NCI-H2171 (cell line): ENCODE data around the gene TAF6.
"Not testable (repeated sequence)": the region's sequence is repeated elsewhere in the genome, so short reads cannot be mapped to it uniquely, and the experiment has no call there.

Source experiments
- DNase-seq: peaks from one replicate; lab custom pipeline; 2025; lab: John Stamatoyannopoulos, UW

Gene TAF6

DNA sequence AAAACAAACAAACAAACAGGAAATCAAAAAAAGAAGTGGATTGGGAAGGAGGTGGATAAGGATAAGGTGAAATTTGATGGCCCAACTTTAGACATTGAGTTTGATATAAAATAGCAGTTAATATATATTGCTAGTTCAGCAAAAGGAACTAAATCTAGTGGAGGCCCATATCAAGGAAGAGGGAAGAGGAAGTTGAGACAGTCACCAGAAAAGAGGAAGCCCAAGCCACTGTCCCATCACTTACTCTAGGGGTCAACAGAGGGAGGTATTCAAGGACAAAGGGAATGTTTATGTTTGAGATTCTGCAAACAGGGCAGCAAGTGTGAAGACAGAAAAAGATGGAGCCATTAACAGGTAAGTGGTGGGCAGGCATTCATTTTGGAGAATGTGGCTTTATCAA, 33.2 kb upstream of the TAF6 start:
- DNase-seq = no peak

DNA sequence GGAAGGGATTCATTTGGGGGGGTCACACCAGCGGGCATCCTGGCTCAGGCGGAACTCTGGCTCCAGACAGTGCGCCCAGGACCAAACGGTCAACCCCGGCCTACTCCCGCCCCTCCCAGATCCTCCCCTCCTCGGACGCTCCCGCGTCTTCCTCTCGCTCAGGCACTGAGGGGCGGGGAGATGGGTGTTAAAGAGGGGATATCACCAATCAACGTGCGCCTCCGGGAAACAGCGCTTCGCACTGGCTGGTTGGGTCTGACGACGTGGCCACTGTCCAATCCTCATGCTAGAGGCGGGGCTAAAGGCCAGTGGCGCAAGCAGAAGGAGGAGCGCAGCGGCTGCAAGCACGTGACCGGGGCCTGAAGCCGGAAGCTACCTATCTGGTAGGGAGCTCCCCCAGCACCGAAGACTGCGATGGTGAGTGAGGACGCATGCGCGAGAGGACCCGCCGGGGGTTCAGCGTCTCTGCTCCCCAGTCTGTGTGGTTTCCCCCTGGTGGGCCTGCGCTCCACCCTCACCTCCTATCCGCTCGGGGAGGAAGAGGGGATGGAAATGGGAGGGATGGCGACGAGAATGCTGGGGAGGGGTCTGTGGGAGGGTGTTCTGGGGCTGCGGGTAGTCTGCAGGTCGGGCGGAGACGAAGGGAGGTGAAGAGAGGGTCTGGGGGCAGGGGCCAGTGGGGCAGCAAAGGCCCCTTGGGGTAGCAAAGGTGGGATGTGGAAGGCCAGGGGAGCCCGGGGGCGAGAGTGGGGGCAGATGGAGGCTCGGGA, 29.6 kb upstream of the TAF6 start, which contains the start of gene LAMTOR4:
Gene LAMTOR4, plus strand, starts transcription at position 360 of the 770 bp plus-strand sequence. Its CDS starts 55 bp downstream, at position 415.
- peak; percentile 99 for DNase-seq

DNA sequence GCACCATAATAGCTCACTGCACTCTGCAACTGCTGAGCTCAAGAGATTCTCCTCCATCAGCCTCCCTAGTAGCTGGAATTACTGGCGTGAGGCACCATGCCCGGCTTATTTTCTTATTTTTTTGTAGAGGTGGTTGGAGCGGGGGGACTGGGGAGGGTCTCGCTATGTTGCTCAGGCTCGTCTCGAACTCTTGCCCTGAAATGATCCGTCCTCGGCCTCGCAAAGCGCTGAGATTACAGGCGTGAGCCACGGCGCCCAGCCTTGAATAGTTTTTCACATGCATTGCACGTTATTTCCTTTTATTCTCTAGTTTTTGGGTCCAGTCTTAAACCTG, 29.0 kb upstream of the TAF6 start:
- DNase-seq = no peak

DNA sequence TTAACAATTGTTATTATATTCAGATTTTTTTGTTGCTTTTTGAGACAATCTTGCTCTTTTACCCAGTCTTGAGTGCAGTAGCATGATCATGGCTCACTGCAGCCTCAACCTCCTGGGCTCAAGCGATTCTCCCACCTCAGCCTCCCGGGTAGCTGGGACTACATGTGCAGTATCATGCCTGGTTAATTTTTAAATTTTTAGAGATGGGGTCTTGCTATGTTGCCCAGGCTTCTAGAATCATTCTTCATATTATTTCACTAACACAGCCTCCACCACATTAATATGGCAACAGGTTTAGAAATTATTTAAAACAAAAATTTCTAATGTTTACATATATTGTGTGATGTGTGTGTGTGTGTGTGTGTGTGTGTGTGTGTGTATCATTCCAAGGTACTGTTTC, 28.1 kb upstream of the TAF6 start:
- DNase-seq = no peak

DNA sequence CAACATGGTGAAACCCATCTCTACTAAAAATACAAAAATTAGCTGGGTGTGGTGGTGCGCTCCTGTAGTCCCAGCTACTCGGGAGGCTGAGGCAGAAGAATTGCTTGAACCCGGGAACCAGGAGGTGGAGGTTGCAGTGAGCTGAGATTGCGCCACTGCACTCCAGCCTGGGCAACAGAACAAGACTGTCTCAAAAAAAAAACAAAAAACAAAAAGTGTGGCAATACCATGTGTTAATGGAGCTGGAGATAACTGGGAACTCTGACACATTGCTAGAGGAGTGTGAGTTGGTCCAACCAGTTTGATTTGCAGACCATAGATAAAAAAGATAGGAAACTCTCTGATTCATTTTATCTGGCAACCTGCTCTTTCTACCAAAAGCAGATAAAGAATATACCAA, 27.2 kb upstream of the TAF6 start:
- DNase-seq = not testable (repeated sequence)

DNA sequence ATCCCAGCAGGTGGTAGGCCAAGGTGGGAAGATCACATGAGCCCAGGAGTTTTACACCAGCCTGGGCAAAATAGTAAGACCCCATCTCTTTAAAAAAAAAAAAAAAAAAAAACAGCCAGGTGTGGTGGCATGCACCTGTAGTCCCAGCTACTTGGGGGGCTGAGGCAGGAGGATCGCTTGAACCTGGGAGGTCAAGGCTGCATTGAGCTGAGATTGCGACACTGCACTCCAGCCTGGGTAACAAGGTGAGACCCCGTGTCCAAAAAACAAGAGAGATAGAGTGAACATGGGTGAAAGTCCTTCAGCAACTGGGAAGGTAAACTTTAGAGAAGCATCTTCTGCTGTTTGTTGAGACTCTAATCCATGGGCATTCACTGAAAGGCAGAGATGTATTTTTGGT, 23.3 kb upstream of the TAF6 start:
- no peak for DNase-seq

DNA sequence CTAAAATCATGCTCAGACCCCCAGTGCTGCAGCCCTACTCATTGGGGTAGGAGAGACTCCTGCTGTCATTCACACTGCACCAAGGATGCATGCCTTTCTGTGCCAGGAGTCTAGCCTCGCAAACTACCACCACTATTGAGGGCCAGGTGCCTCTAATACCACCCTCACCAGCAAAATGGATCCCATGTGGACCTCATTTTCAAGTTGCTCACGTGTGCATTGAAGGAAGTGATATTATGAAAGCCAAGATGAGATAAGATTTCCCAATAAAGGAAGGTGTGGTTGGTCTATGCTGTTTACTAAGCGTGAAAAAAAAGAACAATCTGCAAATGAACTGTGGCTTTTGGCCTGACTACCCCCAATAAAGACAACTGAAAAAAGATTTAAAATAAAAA, 22.4 kb upstream of the TAF6 start:
- DNase-seq = no peak

DNA sequence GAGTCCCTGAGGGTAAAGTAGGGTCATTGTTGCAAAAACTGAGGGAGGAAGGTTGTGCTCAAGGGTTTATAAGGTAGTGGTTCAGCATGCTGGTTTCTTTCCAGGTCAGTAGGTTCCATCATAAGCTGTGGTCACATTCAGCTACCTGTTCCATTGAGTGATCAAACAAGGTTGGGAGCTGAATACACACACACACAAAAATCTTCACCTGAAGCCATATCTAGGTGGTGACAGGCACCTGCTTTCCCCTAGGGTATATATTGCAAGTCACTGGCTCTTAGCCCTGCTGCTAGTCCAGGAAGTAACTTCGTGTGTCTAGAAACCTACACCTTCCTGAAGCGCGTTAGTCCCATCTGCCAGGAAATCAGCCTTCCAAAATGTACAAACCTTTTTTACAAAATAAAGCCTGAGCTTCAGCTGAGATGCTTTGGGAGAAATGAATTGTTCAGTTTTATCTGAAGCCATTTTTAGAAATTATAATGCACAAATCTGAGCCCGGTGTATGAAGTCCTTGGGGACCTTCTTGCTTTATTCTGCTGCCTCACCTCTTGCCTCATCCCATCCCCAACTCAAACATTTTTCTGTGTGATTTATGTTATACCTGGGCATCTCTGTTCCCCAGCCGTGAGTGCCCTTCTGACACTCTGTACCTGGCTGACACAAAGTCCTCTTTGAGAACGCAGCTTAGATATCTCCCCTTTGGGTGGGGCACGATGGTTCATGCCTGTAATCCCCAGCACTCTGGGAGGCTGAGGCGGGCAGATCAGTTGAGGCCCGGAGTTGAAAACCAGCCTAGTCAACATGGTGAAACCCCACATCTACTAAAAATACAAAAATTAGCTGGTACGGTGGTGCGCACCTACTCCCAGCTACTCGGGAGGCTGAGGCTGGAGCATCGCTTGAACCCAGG, 18.9 kb upstream of the TAF6 start:
- no peak for DNase-seq

DNA sequence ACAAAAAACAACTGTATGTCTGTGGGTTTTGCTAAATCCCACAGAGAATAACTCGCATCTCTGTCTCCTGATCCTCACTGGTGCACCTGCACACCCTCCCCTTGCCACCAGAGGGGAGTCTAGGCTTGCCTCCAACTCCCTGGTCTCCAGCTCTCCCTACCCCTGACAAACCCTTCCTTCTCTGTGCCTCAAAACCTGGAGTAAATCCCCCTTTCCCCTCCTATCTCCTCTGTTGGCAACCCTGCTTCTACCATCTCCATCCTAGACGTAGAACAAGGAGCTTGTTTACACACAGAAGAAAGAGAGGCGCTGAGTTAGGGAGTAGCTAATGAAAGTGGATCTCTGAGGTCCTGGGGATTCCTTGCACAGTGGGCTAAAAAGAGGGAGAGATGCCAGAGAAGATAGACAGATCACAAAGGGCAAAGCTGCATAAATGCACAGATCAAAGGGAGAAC, 13.6 kb upstream of the TAF6 start:
- DNase-seq = peak; percentile 45

DNA sequence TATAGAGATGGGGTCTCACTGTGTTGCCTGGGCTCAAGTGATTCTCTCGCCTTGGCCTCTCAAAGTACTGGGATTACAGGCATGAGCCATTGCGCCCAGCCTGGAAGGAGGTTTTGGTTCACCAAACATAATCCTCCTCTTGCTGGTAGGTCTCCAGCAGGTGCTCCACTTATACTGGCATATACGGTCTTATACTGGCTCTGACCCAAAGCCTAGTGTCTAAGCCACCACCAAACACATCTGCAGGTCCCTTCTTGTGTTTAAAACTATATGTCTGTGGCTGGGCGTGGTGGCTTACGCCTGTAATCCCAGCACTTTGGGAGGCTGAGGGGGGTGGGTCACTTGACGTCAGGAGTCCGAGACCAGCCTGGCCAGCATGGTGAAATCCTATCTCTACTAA, 13.0 kb upstream of the TAF6 start:
- DNase-seq = no peak

DNA sequence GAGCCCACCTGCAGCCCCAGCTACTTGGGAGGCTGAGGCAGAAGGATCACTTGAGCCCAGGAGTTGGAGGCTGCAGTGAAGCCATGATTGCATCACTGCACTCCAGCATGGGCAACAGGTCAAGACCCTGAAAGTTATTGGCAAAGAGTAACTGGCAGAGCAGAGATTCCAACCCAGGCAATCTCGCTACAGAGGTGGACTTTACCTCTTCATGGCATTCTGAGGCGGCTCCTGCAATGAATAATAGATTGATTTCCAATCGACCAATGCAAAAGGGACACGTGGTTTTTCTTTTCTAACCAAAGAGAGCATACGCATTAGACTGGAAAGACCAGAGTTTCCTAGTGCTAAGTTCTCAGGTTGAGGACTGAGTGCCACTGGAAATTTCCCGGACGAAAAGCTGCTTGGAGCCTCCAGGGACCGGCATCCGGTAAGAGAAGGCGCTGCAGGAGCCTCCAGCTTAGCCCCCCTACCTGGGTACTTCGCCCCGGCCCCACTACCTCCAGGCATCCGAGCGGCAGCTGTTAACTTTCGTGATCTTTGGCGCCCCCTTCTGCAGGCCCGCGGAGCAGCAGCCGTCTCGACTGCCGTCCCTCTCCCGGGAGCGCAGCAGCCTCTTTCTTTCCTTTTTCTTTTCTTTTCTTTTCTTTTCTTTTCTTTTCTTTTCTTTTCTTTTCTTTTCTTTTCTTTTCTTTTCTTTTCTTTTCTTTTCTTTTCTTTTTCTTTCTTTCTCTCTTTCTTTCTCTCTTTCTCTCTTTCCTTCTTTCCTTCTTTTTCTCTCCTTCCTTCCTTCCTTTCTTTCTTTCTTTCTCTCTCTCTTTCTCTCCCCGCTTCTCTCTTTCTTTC, 11.7 kb upstream of the TAF6 start:
- peak; percentile 36 for DNase-seq

DNA sequence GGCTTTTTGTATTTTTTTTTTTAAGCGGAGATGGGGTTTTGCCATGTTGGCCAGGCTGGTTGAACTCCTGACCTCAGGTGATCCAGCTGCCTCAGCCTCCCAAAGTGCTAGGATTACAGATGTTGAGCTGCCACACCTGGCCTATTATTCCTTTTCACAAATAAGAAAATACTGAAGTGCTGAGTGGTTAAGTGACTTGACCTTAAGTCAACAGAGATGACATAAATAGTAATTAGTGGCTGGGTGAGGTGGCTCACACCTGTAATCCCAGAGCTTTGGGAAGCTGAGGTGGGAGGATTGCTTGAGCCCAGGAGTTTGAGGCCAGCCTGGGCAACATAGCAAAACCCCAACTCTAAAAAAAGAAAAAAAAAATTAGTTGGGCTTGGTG, 11.1 kb upstream of the TAF6 start:
- not testable (repeated sequence) for DNase-seq

DNA sequence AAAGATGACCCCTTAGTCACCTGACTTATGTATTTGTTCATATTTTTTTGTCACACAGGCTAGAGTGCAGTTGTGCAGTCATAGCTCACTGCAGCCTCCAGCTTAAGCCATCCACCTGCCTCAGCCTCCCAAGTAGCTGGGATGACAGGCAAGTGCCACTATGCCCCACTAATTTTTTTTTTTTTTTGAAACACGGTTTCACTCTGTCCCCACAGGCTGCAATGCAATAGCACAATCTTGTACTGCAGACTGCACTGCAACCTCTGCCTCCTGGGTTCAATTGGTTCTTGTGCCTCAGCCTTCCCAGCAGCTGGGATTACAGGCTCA, 9.4 kb upstream of the TAF6 start:
- no peak for DNase-seq

DNA sequence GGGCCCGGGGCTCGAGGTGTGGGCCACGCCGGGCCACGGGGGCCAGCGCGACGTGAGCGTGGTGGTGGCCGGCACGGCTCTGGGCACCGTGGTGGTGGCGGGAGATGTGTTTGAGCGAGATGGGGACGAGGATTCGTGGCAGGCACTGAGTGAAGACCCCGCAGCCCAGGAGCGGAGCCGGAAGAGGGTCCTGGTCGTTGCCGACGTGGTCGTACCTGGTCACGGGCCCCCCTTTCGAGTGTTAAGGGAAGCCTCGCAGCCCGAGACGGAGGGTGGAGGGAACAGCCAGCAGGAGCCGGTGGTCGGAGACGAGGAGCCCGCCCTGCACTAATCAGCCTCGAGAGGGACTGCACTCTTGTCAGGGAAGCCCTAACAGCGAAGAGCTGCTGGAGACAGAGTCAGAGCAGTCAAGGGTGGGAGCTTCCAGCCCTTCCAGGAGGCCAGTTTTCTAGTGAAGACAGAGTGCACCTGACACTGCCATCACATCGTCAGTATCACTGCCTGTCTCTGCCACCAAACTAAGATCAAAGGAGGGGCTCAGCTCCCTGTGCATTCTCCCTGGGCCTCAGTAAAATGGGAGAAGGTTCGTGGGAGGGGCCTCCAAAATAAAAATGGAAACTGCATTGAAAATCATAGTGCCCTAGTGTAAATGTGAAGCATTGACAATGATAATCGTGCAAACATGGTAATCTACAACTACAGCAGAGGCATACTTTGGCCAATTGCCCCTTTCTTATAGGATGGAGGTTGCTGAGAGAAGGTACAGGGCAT, 8.9 kb upstream of the TAF6 start:
- DNase-seq = peak; percentile 23

DNA sequence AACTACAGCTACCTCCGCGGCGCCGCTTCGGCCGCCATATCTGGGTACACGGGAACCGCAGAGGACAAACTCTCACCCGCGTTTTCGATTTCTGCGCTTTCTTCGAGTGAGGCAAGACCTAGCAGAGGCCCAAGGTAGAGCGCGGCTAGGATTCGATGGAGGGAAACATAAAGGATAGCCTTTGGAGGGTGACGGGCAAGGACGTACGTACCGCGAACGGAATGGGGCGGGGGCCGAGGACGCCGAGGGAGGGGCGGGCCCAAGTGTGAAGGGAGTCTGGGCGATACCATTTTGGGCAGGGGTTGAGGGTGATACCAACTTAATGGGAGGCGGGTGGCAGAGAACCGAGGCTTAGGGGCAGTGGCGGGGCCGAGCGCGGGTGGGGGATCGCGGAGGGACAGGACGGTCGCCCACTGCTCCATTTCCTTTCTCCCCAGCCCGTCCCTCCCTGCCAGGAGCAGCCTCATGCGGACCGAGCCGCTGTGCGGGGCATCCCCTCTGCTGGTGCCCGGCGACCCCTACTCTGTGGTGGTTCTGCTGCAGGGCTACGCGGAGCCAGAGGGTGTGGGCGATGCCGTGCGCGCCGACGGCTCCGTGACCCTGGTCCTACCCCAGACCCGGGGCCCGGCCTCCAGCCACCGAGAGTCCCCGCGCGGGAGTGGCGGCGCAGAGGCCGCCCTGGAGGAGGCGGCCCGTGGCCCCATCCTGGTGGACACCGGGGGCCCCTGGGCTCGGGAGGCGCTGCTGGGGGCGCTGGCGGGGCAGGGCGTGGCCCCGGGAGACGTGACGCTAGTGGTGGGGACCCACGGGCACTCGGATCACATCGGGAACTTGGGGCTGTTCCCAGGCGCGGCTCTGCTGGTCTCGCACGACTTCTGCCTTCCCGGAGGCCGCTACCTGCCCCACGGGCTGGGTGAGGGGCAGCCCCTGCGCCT, 8.0 kb upstream of the TAF6 start, which contains the start of gene MBLAC1:
Gene MBLAC1, plus strand, starts transcription at position 37 of the 935 bp plus-strand sequence. Its CDS starts 429 bp downstream, at position 466.
- peak; percentile 90 for DNase-seq

DNA sequence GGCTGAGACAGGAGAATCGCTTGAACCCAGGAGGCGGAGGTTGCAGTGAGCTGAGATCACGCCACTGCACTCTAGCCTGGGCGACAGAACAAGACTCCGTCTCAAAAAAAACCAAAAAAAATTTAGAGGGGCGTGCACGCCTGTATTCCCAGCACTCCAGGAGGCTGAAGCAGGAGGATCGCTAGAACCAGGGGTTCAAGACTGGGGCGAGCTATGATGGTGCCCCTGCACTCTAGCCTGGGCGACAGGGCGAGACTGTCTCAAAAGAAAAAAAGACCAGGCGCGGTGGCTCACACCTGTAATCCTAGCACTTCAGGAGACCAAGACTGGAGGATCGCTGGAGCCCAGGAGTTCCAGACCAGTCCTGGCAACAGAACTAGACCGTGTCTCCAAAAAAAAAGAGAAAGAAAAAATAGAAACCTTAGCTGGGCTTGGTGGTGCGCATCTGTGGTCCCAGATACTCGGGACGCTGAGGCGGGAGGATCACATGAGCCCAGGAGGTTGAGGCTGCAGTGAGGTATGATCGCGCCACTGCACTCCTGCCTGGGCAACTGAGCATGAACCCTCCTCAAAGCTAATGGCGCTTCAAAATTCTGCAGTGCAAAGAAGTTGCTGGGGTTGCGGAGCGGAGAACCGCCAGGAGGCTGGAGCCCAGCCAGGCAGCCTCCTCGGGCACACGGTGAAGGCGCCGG, 7.2 kb upstream of the TAF6 start:
- peak; percentile 72 for DNase-seq

DNA sequence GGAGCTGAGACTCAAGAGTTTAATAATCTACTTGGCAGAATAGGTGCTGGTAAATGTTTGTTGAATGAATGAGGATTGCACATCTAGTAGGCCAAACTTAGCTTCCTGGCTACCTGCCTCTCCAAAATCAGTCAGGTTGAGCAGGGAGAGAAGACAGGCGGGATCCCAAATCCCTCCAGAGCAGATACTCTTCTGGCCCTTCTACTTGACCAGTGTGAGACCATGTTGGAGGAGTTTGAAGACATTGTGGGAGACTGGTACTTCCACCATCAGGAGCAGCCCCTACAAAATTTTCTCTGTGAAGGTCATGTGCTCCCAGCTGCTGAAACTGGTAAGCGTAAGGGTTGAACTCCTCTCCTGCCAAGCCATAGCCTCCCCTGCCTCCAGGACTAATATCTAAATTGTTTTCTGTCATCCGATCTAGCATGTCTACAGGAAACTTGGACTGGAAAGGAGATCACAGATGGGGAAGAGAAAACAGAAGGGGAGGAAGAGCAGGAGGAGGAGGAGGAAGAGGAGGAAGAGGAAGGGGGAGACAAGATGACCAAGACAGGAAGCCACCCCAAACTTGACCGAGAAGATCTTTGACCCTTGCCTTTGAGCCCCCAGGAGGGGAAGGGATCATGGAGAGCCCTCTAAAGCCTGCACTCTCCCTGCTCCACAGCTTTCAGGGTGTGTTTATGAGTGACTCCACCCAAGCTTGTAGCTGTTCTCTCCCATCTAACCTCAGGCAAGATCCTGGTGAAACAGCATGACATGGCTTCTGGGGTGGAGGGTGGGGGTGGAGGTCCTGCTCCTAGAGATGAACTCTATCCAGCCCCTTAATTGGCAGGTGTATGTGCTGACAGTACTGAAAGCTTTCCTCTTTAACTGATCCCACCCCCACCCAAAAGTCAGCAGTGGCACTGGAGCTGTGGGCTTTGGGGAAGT, 5.4 kb upstream of the TAF6 start:
- DNase-seq = no peak

DNA sequence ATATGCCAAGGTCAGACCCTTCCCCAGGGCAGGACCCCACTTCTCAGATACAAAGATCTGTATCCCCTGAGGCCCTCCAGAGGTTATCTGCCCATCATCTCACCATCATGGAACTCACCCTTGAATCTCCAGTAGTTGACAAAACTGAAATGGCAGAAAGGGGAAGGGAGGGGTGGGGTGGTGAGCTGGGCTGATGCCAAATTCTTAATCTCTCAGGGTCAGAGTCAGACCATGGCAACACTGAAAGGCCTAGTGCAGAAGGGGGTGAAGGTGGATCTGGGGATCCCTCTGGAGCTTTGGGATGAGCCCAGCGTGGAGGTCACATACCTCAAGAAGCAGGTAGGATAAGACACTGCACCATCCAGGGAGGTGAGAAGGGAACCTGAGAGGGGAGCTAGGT, 3.4 kb upstream of the TAF6 start:
- DNase-seq = no peak

DNA sequence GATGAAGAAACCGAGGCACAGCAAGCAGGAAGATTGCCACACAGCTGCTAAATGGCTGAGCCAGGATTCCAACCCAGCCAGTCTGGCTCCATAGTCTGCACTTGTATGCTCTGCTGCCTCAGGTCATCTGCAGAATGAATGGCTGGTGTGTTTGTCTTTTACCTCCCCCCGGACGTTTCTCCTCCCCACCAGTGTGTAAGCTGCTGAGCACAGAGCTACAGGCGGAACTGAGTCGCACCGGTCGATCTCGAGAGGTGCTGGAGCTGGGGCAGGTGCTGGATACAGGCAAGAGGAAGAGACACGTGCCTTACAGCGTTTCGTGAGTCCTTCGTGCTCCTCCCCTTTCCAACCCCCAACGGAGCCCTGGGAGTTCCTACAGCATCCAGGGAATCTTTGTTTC, 2.9 kb upstream of the TAF6 start:
- no peak for DNase-seq
